Measurements from ENCODE around the gene COG7. TPM values are rescaled to one million over a fixed set of nuclear protein-coding genes. Genes with fewer than 3 reads are reported as not detected.

Gene COG7
- total and polyA plus RNA-seq, 8 donors = 19.8 to 36.7 (median 31.0) TPM

GRCh38 chr16:23353440-23353839 is 99.5 kb downstream of the COG7 start:
- TF ChIP-seq CTCF (IDR thresholded peaks at IDR 0.05) = no peak
- Histone ChIP-seq H3K4me3 (no peak overlapping the region), H3K4me1 (no peaks in the 10 kb centered on the region), H3K27me3 (no peaks in the 10 kb centered on the region), H3K27ac (no peak overlapping the region), H3K9me3 (no peaks in the 10 kb centered on the region), H3K36me3 (no peaks in the 10 kb centered on the region)
- intact Hi-C loops (cut with DNase I) = no loop called here
- ATAC-seq (no peak), DNase-seq (no peak)

GRCh38 chr16:23351360-23351759 is 101.6 kb downstream of the COG7 start:
- Histone ChIP-seq H3K27me3 (no peaks in the 10 kb centered on the region), H3K4me1 (no peaks in the 10 kb centered on the region), H3K27ac (no peak overlapping the region), H3K4me3 (no peak overlapping the region), H3K36me3 (no peaks in the 10 kb centered on the region), H3K9me3 (no peaks in the 10 kb centered on the region)
- no peak for TF ChIP-seq CTCF (IDR thresholded peaks at IDR 0.05)
- intact Hi-C loops (cut with DNase I) = no loop called here
- DNase-seq (no peak), ATAC-seq (no peak)

GRCh38 chr16:23348579-23349469 is 104.2 kb downstream of the COG7 start:
- intact Hi-C loops (cut with DNase I) = no loop called here

GRCh38 chr16:23345237-23345636 is 107.8 kb downstream of the COG7 start:
- no peak for TF ChIP-seq CTCF (IDR thresholded peaks at IDR 0.05)
- DNase-seq (no peak), ATAC-seq (no peak)
- Histone ChIP-seq H3K27me3 (no peaks in the 10 kb centered on the region), H3K36me3 (no peaks in the 10 kb centered on the region), H3K4me1 (no peaks in the 10 kb centered on the region), H3K9me3 (no peaks in the 10 kb centered on the region), H3K27ac (no peak overlapping the region), H3K4me3 (no peak overlapping the region)
- intact Hi-C loops (cut with DNase I) = no loop called here

More at GRCh38 chr16:23348579-23349469, 104.2 kb downstream of the COG7 start:
- H3K4me1 ChIP-seq = no peaks in the 10 kb centered on the region
- H3K9me3 ChIP-seq = no peaks in the 10 kb centered on the region
- DNase-seq = no peak
- H3K27me3 ChIP-seq = no peaks in the 10 kb centered on the region
- no peak overlapping the region for H3K27ac ChIP-seq
- no peaks in the 10 kb centered on the region for H3K36me3 ChIP-seq
- H3K4me3 ChIP-seq = no peak overlapping the region
- no peak for TF ChIP-seq CTCF (IDR thresholded peaks at IDR 0.05)
- ATAC-seq = no peak

- Histone ChIP-seq H3K36me3 (no peaks in the 10 kb centered on the region), H3K27me3 (no peaks in the 10 kb centered on the region), H3K4me1 (no peaks in the 10 kb centered on the region), H3K9me3 (no peaks in the 10 kb centered on the region), H3K27ac (no peak overlapping the region), H3K4me3 (no peak overlapping the region)
- intact Hi-C loops (cut with DNase I) = no loop called here
- TF ChIP-seq CTCF (IDR thresholded peaks at IDR 0.05) = no peak
- DNase-seq (no peak), ATAC-seq (peak; percentile 33)
Observed at GRCh38 chr16:23343643-23344612, 109.1 kb downstream of the COG7 start.

Measured in left lung (tissue), 10 donors.